RKO (cell line): ENCODE data around the gene TOR1A.
A peak's percentile ranks its signal among the peaks of the same experiment; 100 is the strongest.

Experiments used
- DNase-seq: peaks from one replicate; pipeline ENCODE4 v3.0.0-alpha.2; 2016; ENCODE audit warnings: low spot score

TOR1A gene

DNA sequence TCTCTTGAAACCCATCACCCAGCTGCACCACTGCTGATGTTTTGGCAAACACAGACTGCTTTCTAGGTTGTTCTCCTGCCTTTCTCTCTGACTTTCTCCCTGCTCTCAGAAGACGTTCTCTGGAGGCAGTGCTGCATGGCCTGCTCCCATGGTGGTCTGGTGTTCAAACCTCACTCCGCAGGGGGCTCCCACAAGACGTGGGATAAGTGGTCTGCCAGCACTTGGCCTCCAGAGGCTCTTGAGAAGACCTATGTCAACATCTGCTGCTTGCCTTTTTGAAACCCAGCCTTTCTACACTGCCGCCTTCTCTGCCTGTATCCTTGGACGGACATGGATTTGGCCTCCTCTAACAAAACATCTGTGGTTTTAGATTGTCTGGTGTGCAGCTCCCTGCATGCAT, 27.9 kb upstream of the TOR1A start:
- DNase-seq: no peak

DNA sequence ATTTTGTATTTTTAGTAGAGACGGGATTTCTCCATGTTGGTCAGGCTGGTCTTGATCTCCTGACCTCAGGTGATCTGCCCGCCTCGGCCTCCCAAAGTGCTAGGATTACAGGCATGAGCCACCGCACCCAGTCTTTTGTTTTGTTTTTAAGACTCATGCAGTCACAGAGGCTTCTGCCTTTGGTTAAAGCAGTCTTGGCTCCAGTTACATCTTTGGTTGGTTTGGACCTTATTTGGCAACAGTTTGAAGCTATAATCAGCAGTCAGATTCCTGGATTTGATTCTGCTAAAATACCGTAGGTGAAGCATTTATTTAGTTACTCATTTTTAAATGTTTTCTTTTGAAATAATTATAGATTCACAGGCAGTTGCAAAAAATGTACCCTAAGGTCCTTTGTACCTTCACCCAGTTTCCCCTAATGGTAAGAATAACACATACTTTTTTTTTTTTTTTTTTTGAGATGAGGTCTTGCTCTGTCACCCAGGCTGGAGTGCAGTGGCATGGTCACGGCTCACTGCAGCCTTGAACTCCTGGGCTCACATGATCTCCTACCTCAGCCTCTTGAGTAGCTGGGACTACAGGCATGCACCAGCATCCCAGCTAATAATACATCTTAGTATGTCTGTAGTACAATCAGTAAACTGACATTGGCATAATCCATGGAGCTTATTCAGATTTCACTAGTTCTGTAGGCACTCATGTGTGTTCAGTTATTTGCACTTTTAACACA, 27.1 kb upstream of the TOR1A start:
- no peak for DNase-seq

DNA sequence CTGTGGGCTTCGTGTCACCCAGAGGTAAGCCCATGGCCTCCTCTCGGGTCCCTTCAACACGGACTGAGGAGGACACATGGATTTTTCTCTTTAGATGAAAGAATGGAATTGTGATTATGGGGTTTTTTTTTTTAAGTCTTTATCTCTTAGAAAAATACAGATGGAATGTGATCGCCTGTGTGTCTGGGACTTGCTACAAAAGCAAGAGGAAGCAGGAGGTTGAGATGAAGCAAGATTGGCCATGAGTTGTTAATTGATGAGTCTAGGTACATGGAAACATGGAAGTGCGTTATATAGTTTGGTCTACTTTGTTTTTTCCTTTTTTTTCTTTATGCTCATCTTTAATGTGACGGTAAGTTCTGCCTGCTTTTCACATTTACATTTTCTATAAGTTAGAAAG, 26.0 kb upstream of the TOR1A start:
- DNase-seq: no peak

DNA sequence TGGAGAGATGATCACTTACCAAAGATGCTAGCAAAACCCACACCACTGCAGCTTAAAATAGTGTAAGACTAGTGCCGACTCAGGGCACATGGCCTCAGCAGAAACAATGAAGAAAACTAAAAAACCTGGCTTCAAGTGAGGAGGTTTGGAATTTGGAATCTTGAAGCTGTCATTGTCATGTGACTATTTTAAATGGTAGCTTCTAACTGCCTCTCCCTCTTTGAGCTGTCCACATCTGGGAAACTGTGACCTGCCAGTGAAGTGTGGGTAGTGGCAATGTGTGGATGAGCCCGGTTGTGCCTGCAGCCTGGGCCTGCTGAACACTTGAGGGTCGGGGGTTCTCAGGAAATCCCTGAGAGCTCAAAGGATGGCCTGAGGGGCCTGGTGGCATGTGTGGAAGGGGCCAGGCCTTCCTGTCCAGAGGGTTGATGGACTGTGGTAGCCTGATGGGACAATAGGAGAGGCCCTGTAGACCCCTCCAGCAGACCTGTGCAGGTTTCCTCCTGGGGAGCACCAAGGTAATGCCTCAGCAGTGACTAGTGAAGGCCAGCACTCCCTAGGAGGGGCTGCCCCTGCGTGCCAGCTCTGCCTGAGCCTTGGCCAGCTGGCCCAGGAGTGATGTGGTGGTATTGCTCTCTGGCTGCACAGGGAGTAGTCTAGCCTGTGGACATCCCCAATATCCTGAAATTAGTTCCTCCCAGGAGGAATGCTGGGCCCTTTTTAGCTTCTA, 24.9 kb upstream of the TOR1A start:
- DNase-seq: no peak

DNA sequence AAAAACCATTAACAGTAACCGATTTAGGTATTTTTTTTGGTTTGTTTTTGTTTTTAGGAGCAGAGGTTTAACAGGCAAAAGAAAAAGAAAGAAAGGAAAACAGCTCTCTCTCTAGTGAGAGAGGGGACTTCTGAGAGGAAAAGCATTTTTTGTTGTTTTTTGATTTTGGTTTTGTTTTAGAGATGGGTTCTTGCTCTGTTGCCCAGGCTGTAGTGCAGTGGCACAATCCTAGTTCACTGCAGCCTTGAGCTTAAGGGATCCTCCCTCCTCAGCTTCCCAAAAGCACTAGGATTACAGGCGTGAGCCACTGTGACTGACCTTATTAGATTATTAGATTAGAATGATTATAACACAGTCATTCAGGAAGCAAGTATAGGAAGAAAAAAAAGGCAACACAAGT, 21.4 kb upstream of the TOR1A start:
- no peak for DNase-seq

DNA sequence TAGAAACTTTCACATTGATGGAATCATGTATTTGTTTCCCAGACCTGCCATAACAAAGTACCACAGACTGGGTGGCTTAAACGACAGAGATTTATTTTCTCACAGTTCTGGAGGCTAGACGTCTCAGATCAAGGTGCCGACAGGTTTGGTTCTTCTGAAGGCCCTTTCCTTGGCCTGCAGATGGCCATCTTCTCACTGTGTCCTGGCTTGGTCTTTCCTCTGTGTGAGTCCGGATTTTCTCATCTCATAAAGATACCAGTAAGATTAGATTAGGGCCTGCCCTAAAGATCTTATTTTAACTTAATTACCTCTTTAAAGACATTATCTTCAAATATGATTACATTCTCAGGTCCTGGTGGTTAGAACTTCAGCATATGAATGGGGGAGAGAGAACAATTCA, 17.1 kb upstream of the TOR1A start:
- DNase-seq: no peak

DNA sequence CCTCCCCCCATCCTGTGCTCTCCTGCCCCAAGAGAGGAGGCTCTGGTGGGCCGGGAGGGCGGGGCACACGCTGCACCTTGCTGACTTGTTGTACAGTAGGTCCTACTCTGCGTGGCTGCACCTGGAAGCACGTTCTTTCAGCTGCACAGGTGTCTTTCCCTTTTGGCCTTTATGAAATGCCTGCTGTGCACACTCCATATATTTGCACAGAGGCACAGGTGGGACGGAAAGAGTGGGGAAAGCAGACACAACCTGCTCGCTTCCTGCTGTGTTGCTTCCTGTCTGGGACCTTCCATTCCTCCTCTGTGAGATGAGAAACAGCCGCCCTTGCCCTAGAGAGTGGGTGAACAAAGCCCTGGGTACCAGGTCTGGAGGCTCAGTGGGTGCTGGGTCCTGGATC, 16.1 kb upstream of the TOR1A start:
- no peak for DNase-seq

DNA sequence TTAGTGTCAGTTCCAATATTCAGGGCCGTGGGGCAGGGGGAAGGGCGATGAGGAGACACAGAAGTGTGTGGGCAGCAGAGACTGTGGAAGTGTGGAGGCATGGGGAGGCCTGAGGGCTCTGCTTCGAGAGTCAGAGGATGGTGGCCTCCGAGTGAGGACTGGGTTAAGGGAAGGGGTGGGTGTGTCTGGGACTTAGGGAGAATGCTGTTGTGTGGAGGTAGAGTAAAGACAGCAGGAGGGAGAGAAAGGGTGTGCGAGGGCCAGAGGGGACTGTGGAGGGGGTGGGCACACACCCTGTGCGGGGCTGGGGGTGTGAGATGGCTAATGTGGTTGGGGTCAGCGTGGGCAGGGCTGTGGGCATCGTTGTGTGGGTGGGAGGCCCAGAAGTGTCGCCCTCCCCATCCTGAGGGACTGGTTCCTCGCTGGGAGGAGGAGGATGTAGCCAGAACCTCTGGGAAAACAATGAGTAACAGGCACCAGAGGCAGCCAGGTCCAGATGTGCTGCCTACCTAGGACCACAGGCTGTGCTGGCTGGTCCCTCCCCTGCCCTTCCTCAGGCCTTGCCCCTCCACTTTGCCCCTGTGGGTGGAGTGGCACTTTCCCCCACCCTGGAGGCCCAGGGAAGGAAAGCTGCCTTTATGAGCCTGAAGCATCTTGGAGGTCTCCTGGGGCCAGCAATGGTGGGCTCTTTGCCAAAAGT, 15.5 kb upstream of the TOR1A start:
- no peak for DNase-seq

DNA sequence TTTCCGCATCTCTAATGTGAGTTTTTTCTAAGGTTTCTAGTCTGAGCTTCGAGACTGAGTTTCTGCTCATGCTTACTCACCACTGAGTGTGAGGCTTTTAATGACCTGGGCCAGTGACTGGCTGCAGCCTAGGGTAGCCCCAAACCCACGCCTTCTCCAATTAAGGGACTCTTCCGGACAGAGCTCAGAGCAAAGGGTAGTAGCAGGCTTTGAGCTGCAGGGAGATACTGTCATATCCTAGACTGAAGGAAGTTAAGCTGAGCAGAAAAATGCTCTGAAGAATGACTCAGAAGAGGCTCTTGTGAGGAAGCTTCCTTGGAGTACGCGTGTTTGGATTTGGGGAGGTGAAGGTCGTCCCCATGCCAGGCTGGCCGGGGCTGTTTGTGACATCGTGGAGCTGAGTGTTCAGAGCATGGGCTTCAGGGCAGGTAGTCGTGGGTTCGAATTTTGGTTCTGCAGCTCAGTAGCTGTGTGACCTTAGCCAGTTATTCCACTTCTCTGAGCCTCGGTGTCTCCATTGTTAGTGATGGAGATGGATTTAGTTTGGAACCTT, 14.8 kb upstream of the TOR1A start:
- DNase-seq: peak; percentile 100

DNA sequence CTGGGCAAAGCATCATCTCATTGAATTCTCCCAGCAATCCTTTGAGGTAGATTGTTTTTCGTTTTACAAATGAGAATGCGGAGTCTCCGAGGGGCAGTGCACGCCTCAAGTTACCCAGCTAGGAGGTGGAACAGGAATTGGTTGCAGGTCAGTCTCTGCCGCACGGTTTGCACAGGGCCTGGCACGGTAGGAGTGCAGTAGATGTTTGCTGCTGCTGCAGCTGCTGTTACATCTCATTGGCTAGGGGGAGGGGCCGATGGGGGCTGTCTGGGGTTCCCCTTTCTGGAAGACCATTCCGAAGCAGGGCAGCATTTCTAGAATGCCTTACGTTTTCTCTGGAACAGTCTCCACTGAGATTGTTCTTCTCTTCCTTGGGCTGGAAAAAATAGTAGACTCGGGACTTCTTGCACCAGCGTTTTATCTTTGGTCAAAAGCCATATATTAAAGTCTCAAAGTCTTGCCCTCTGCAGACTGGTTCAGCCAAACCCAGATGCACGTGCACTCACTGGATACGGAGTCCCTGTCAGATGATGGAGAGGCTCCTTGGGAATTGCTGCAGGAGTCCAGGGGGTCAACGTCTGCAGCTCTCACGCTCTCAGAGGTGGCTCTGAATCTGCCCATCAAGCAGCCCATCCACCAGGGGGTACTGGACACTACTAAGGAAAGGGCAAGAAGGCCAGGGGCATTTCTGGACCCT, 12.5 kb upstream of the TOR1A start:
- no peak for DNase-seq

DNA sequence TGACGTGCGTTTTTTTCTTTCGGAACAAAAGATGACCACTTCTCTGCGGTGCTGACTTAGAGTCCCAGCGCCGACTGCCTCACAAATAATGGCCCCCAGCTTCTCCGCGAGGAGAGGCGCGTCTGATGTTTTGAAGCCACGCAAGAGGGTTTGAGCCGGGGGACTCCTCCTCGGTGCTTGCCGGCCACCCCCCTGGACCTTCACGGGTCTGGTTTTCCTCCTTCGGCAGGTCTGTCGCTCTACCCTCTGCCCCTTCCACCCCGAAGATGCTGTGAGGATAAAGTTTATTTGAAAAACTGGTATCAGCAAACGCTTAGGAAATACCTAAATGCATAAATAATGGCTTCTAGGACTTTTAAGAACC, 11.9 kb upstream of the TOR1A start:
- peak; percentile 78 for DNase-seq

DNA sequence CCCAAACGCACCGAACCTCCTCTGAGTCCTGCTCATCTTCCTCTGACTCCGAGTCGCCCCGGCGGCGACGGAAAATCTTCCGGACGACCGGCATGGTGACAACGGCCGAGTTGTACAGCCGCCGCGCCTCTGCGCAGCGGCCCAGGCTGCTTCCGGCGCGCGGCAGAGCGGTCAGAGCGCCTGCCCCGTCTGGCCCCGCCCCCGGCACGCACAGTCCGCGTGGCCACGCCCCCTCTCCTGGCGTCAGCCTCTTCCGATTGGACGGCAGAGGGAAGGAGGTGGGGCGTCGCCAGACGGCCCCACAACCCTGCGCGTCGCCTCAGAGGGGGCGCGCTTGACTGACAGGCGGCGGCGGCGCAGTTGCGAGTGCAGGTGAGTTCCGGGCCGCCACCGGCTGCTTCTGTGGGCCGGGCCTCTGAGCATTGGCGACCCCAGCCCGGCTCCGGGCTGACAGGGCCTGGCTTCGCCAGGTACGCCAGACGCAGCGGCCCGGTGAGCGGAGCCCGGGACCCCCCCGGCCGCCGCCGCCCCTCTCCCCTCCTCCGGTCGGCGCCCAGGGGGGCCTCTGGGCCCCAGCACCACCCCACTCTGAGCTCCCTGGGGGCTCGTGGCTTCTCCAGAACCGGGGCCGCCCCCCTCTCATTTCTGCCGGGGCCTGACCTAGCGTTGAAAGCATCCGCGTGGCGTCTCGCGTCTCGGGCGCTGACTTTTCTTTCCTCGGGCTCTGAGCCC, 11.4 kb upstream of the TOR1A start, which contains the start of the genes C9orf78 and USP20:
Gene C9orf78 (minus strand): TSS at position 148 of the 732 bp plus-strand sequence. CDS start 54 bp downstream, at position 94.
Gene USP20 (plus strand): TSS at position 331 of the 732 bp plus-strand sequence. CDS start 17,098 bp downstream, outside the sequence.
- peak; percentile 99 for DNase-seq

DNA sequence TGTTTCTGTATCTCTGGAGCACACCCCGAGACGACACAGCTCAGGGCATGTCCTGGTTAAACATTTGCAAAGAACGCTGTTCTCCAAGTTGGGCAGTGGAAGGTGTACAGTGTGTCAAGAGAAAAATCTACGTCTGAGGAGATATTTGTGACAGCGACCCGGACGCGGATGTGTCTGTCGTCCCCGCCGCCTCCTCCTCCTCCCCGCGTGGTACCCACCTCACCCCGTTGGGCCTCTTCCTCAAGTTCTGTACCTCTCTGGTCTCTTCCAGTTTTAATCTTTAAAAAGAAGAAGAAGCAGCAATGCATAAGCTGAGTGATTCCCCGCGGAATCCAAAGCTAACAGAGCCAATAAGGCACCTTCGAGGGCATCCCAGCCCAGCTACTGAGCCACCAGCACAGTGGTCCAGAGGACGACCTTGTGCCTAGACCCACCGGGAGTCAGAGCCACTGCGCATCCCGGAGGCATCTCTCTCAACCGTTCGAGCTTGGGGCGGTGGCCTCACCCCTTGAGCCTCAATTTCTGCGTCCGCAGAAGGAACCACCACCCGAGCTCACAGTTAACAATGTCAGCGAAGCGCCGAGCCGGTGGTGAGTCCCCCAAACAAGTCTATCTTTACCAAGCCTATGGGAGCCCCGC, 10.7 kb upstream of the TOR1A start:
- peak; percentile 50 for DNase-seq

DNA sequence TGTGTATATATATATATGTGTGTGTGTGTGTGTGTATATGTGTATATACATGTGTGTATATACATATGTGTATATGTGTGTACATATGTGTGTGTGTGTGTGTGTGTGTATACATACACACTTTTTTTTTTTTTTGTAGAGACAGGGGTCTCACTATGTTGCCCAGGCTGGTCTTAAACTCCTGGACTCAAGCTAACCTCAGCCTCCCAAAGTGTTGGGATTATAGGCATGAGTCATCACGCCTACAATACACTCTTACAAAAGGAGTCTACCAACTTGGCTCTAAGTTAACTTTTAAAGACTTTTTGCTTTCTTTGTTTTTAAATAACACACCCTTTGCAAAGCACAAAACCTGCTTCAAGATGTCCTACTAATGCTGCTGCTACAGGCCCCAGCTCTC, 9.0 kb upstream of the TOR1A start:
- peak; percentile 47 for DNase-seq

DNA sequence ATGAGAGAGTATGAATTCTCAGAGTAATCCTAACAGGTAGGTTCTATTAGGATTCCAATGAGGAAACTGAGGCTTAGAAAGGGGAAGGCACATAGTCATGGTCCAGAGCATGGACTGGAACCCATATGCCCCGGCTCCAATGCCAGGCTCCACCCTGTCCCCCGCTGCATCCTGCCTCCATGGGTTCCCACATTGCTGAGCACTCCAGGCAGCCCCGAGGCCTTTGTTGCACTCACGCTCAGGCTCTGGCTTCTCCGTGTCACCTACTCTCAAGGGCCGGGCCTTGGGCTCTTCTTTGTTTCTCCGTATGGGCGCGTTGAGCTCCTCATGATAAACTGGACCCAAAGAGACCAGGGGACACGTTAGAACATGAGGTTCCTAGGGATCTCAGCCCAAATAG, 5.0 kb upstream of the TOR1A start:
- DNase-seq: no peak

DNA sequence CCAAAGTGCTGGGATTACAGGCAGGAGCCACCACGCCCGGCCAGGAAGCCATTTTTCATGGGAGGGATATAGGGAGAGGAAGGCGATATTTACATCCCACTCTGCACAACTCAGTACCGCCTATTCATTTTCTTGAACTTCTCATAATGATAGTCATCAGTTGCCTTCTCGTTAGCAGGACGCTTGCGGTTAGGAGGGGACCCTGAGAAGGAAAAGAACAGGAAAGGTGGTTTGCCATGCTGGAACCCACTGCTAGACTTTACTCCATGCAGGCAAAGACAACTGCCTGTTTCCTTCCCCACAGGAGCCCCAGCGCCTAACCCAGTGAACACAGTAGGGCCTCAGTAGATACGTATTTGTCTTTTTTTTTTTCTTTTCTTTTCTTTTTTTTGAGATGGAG, 4.1 kb upstream of the TOR1A start:
- DNase-seq: no peak

DNA sequence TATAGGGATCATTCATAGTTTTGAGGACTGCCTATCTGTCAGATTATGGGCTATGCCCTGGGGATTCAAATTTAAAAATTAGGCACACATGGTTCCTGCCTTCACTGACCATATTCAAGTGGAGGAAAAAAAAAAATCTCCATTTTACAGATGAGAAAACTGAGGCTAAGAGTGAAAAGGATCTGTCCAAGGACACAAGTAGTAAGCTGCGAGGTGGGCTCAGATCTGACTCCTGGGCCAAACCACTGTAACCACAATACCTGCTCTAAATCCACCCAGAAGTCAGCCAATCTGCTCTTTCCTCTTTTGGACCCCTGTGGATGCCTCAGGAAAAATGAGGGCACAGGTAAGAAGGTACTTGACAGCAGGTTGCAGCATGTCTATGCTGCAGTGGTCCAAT, 2.8 kb upstream of the TOR1A start:
- no peak for DNase-seq

DNA sequence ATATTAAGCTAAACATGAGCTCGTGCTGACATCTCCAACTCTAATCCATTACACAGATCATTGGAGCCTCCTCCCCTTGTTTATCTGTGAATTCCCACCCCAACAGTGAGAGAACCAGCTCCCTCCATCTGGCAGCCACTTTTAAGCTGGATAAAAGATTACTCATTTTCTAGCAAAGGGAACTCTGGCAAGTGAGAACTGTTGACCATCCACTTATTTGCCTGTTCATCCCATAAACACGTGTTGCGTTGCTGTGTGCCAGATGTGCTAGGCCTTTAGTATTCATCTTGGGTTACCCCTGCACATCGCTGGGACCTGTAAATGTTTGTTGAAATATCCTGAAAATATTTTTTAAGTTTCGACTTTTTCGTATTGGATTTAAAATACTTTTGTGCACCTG, 2.4 kb upstream of the TOR1A start:
- DNase-seq: no peak

DNA sequence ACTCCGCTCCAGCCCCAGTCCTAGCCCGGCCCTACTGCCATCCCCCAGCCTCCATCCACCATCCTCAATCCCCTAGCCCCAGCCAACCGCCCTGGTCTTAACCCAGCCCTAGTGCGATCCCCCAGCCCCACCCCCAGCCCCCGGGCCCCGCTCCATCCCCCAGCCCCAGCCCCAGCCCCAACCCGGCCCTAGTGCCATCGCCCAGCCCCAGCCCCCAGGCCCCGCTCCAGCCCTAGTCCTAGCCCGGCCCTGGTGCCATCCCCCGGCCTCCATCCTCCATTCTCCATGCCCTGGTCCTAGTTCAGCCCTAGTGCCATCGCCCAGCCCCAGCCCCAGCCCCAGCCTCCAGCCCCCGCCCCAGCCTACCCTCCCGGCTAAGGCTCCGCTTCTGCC, 398 bp downstream of the TOR1A start:
- no peak for DNase-seq

DNA sequence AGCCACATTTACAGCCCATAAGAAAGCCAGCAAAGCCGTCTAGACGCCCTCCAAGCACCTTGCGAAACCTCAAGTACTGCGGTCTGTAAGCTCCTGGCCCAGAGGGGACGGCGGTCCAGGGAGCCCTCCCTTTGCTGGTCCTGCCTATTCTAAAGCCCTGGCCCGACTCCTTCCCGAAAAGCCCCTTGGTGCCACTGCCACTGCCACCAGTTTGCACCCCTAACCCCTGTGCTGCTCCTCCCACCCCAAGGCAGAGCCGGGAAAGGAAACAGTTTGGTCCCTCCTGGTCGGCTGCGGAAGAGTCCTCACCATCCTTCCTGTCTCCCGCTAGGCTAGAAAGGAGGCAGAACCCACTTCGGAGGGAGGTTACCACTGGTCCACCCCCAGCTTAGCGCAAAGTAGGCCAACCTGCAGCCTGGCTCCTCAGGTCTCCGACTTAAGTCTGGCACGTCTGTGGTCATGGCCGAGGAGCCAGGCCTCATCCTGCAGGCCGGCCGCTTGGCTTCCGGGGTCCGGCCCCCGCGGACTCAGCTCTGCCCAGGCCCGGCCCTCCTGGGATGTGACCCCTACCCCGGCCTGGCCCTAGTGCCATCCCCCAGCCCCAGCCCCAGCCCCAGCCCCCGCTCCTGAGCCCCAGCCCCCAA, 916 bp downstream of the TOR1A start:
- peak; percentile 77 for DNase-seq
